Cardiac septum (tissue), 1 donor: ENCODE results near the gene PTPRM. TPM values are rescaled to one million over a fixed set of nuclear protein-coding genes. Genes with fewer than 3 reads are reported as not detected.
"Not testable (repeated sequence)": the region's sequence is repeated elsewhere in the genome, so short reads cannot be mapped to it uniquely, and the experiment has no call there.

Experiments used
- DNase-seq: peaks from one replicate; pipeline ENCODE4 v3.0.0-alpha.2; 2020; ENCODE audit warnings: low spot score
- intact Hi-C: fragments of 100-400 bp; cut with DNase I; formaldehyde crosslinking; loops from one replicate; pipeline ENCODE4 v1.14.0; 2022
- total RNA-seq: library from RNA; stranded (reverse); fragmentation: NEBNext Ultra II Directional; extraction: Animal tissue kit (Norgen Biotek cat#: 25700); gene quantifications from one replicate; pipeline ENCODE4 v1.2.1, GENCODE V29; 2021
- donor health status: DM: no; HTN: no; CAD: no.

The PTPRM gene
- total RNA-seq, 1 donor from 2014 or later = 132 TPM

DNA sequence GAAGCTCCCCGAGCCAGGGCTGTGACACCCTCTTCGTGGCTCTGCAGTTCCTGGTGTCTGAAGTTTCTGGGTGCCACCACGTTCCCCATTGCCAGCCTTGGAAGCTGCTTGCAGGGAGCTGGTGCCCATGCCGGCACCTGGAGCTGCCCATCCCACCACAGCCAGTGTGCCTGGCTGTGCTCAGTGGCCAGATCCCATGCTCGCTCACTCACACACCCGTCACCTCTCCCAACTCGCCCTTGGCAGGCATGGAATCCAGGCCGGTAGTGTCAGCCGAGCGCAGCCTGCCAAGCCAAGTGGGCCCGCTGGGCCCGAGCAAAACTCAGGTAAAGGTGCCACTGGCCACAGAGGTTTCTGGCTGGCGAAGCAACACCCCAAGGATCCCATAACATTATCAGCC lies 370.2 kb downstream of the PTPRM start:
- intact Hi-C loops = no loop called here
- DNase-seq = no peak

DNA sequence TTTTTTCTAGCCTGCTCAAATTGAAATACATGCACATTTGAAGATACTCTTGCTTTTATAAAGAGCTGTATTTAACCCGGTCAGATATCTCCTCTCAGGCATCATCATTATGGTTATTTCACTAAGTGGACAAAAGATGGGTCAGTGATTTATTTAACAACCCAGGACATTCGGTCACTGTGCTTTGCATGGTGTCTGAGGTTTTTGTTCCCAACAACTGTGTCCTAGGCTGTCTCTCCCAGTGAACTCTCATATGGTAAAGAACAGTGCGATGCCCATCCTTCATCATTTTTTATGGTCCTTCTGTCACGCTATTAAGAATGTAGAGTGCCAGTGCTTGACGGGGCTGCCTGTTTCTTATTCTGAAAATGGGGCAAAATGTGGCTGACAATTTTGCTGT lies 372.4 kb downstream of the PTPRM start:
- intact Hi-C loops = no loop called here
- DNase-seq = no peak

DNA sequence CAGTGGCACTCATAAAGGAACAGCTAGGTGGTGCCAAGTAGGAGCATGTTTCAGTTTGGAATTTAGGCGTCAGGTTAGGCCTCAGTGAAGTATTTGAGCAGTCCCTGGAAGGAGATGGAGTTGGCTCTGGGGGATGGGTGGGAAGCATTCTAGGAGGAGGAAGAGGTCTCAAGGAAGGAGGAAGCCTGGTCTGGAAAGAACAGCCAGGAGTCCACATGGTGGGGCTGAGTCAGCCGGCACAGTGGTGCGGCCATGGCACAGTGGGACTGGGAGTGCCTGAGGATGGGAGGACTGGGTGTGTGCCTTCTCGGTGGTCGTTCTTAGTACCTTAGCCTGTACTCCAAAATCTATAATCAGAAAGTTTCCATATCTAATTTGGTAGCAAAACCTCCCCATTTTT lies 373.3 kb downstream of the PTPRM start:
- DNase-seq = no peak
- intact Hi-C loops = no loop called here

DNA sequence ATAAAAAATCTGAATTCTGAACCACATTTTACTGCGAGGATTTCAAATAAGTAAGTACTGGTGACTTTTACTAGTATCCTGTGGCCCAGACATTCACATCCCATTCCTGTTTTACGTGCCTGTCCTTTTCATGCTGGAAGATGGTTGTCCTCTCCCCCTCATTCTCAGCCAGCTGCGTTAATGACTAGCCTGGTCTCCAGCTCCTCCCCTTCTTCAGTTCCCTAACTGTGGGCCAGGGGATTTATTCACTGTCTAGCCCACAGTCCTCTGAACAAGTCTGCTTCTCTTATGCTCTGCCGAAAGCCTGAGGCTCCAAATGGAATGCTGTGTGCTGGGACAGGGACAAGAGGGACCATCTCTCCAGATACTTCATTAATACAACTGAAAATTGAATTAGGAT lies 373.9 kb downstream of the PTPRM start:
- intact Hi-C loops = no loop called here
- no peak for DNase-seq

DNA sequence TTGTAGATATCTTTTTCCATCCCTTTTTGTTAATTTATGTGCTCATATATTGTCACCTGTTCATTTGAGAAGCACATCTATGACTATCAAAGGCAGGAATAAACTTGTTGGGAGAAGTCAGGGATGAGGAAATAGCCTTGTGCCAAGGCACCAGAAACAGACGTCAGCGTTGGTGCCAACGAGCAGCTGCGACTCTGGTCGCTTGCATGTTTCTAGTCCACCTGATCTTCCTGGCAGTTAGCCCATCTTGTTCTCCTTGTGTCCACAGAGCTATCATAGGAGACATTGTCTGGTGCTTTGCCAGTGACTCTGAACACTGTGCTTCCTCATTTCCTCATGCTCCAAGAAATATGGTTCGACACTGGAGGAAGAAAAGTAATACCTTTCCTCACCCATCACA lies 374.4 kb downstream of the PTPRM start:
- intact Hi-C loops = no loop called here
- no peak for DNase-seq

DNA sequence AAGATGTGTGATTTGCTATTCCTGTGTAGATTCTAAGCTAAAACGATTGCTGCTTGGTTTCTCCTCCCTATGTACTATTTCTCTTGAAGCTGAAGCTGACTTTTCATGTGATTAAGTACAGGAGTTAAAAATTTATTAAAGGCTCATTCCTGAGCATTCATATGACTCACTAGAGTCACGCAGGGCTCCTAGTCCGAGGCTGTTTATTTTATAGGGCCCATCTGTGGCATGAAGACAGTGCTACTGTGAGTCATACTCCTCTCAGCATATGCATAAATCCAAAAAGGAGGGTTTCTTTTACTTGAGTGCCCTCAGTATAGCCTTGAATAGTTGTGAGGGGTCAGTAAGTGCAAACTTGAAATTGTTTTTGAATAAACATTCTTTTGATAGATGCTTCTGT lies 378.8 kb downstream of the PTPRM start:
- DNase-seq = no peak
- intact Hi-C loops = no loop called here

DNA sequence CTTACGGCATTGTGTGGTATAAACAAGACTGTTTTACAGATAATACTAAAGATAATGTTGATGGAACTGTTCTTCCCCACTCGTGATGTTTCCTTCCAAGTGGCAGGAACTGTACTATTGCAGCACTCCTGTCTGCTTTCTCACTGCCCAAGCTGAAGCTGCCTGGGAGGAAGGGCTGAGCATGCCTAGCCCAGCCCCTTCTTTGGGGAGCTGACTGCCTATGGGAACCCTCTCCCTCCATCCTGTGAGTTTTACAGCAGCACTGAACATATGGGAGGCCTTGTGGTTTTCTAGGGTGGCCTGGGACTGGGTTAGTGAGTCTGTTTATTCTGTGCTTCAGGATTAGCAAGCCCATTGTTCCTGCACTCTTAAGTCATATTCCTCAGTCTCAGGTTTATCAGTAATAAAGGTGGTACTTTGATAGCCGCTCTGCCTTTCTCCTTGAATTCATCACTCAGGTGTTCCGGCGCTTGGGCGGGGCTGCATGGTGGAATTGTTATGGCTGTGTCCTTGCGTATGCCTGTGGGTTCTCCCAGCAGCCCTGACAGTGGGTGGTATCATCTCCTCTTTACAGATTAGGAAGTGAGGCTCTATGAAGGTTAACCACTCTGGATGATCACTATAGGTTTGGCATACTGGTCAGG lies 379.7 kb downstream of the PTPRM start:
- intact Hi-C loops = no loop called here
- DNase-seq = no peak

DNA sequence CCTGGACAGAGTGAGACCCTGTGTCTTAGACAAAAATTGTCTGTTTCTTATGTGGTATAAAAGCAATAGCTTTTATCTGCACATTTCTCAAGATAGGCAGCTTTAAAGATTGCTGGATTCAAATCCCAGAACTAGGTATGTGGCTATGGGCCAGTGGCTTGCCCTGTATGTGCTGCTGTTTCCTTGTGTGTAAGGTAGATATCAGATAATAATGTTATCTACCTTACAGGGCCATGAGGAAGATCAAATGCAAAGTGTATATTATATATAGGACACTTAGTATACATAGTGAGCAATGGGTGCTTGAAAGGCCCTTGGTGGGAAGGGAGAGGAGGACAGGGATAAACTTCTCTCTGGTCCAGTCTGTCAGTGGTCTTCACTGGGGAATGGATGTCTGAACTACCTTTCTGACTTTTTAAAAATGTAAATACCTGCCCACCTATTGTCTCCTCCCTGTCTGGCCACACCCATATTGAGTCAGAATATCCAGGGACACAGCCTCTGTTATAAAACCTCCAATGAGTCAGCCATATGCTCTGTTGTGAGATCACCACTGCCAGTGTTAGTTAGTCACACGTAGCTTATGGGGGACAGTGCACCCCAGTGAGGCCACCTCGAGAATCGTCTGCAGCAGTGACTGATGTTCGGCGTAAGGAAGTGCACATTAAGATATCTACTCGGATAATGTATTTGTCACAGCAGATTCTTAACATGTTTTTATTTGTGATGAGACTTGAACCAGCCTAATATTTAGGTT lies 383.4 kb downstream of the PTPRM start:
- no peak for DNase-seq
- intact Hi-C loops = no loop called here

DNA sequence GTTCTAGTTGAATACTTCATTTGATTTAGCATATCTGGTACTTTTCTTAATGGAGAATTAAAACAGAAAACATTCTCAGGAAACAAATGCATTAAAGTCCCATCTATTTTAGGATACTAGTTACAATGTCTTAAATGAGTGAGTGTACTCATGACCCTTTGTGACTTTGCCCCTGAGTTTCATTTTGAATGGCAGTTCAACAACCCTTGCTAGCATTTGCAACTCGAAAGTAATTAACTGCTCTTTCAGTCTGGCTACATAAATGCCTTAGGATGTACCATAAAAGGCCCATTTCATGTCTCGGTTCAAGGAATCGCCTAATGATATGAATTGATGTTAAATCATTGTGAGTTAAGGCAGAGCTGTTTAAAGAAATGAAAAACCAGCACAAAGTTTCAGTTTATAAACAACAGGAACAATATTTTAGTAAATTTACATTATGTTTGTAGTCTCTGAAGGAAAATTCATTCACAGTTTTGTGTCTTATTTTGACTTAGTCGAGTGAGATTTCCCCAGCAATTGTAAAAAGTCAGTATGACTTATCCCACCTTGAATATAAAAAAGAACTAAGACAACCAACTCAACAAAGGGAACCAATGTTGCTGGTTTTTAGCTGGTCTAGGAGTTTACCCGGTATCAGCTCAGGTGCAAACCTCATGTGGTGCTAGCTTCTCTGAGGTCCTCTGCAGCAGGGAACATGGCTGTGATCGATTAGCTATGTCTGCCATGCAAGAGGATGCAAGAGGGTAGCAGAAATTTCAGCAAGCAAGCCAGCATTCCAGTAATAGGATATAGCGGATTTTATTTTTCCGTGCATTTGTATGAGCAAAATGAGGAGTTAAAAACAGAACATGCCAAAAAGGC lies 386.2 kb downstream of the PTPRM start:
- no peak for DNase-seq
- intact Hi-C loops = no loop called here

DNA sequence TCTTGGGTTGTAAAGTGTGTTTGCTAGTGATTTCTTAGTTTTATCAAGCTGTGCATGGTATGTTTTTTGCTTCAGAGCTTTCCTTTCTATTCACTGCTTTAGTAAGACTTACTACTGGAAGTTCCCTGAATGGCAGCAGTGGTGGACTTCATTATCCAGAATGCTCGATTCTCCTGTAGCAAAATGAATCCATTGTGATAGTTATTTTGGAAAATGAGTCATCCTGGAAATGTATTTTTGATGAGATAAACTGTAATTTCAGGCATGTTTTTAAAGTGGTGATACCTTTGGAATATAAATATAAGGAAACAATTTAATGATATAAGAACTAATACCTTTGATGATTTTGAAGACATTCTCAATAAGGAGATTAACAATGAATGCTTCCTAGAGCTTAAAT lies 387.1 kb downstream of the PTPRM start:
- no peak for DNase-seq
- intact Hi-C loops = no loop called here

DNA sequence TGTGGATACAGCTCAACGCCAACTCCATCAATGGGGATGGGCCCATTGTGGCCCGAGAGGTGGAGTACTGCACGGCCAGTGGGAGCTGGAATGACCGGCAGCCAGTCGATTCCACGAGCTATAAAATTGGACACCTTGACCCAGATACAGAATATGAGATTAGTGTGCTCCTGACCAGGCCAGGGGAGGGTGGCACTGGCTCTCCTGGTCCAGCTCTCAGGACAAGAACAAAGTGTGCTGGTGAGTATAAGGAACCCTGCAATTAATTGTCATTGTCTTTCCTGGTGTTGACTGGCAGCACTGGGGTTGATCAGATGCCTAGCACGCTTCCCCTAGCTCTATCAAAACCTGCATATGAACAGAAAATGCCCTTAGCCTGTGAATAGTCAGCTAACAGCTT lies 388.1 kb downstream of the PTPRM start:
- no peak for DNase-seq
- intact Hi-C loops = no loop called here

DNA sequence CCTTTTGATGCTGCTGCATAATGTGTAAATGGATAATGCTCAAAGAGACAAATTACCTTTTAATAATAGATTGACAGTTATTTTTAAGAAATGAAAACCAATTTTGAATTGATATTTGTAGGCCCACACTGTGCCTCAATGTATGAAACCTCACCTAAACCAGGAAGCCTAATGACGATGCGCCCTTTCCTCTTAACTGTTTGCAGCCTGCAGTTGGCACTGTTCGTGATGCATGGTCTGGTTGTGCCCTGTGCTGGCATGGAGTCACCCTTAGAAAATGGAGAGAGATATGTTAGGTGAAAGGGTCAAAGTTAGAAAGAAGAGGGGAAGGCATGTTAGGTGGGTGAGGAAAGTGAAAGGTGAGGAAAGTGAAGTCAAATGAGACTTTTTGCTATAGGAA lies 390.2 kb downstream of the PTPRM start:
- intact Hi-C loops = no loop called here
- DNase-seq = no peak

DNA sequence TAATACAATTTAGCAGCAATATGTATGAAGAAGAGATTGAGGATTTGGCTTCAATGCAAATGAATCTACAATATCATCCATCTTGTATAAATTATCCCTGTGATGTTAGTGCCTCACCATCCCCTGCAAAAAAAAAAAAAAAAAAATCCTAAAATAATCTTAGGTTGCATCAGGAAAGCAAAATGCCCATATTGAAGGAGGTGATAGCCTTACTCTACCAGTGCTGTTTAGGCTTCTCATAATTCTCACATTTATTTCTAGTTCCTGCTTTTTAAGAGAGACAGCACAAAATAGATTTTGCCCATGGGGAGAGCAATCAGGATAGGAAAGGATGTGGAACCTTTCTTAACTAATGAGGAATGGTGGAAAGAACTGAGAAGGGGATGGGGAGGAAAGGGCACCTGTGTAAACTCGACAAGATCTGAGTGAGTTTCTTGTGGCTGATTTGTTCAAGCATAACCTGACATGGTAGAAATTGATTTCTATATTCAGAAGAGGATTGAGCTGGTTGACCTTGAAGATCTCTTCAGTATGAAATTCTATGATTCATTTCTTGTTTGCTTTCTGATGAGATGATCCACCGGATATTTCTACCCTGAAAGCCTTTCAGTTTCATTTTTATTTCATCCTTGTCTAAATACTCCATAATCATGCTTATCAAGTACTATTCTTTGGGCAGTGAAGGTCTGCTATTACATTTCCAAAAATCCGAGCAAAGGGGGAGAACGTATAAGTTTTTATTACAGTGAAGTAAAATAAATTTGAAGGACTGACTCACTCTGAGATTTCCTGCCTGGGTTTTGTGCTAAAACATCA lies 391.2 kb downstream of the PTPRM start:
- intact Hi-C loops = no loop called here
- DNase-seq = no peak

DNA sequence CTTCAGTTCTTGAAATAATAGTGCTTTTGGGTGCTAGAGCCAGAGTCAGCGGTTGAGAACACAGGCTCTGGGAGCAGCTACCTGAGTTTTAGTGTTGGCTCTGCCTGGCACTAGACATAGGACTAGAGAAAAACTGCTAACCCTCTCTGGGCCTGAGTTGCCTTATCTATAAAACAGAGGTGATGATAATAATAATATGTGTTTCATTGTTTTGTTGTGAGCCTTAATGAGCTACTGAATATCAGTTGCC lies 391.7 kb downstream of the PTPRM start:
- no peak for DNase-seq
- intact Hi-C loops = no loop called here

DNA sequence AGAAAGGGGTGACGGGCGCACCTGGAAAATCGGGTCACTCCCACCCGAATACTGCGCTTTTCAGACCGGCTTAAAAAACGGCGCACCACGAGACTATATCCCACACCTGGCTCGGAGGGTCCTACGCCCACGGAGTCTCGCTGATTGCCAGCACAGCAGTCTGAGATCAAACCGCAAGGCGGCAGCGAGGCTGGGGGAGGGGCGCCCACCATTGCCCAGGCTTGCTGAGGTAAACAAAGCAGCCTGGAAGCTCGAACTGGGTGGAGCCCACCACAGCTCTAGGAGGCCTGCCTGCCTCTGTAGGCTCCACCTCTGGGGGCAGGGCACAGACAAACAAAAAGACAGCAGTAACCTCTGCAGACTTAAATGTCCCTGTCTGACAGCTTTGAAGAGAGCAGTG lies 399.6 kb downstream of the PTPRM start:
- intact Hi-C loops, DNase-seq: not testable (repeated sequence)

DNA sequence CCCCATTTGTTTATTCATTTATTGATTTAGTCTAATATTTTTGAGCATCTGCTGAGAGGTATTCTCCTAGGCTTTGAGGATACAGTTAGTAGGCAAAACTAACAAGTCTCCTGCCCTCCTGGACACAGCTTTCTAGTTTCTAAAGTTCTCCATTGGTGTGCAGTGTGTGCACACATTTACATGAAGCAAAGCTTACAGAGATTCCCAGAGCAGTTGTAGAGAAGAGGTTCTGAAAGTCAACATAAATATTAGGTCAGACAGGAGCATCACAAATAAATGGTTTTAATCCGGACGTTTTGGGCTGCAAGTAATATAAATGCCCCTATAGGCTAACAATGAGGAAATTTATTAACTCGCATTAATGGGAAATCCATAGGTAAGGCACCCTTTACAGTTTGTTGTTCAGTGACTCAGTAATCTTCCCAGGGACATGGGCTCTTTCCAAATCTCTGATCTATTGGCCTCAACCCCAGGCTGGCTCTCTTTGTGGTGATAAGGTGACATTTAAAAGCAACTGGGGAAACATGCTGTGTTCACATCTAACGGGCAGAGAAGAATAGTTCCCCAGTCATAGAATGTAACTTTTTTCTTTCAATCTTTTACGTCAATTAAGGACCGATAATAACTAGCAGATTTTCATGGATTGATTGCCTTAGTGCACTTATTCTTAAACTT lies 407.2 kb downstream of the PTPRM start:
- DNase-seq = no peak
- intact Hi-C loops = no loop called here

DNA sequence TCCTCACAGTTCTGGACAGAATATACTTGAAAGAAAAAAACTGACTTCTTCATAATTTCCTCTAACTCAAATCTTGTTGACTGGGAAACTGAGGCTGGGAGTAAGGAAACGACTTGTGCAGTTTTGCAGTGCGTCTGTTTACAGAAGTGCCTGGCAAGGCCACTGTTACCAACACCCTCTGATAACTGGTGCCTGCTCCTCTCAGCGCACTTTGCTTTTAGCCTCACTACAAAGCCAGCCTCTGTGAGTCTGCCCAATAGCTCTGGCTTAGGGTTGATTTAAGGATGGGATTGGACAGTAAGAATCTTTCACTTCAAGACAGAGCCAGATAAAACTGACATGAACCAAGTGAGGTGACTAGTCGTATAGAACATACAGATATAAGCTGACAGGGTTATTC lies 410.8 kb downstream of the PTPRM start:
- intact Hi-C loops = no loop called here
- no peak for DNase-seq

DNA sequence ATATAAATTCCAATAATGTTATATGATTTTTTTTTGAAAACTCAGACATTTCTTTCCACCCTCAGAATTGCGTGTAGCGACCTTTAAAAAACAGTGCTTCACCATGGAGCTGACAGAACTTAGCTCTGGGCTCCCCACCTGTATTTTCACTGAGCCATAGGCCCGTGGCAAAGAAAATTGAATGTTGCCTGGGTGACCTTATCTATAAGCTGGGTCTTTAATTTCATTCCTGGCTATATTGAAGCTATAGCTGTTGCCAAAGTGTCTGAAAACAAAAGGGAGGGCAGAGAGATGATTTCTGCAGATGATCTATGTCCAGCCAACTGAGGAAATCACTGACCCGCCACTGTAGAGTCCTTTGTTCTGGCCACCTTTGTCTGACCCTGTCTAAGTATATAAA lies 411.7 kb downstream of the PTPRM start:
- intact Hi-C loops = no loop called here
- no peak for DNase-seq

DNA sequence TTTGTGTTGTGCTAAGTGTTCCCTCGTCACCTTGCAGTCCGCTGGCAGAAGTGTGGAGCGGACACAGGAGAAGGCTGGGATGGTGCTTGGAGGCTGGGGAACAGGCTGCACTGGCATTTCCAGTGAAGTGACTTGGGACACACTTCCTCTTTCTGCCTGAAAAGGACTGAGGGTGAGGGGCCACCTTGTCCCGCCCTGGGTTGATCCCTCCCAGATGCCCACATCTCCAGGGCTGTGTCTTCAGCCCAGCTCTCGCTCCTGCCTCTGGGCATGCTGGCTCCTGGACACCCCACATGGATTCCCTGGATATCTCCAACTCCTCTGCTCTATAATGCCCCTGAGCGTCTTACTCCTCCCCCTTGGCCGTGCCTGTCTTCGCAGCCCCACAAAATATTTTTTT lies 412.6 kb downstream of the PTPRM start:
- DNase-seq = no peak
- intact Hi-C loops = no loop called here

DNA sequence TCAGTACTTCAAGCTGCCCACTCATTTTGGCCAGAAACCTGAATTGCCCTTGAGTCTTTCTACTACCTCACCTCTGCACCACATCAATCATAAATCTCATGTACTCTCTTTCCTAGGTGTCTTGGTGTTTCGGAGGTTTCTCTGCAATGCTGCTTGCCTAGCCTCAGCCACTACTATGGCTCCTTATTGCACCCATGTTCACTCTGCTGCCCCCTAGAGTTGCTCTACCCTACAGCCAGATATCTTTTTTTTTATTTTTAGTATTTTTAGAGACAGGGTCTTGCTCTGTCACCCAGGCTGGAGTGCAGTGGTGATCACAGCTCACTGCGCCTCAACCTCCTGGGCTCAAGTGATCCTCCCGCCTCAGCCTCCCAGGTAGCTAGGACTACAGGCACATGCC lies 413.0 kb downstream of the PTPRM start:
- DNase-seq = no peak
- intact Hi-C loops = no loop called here
